ELF-1 (cell line): ENCODE data around the gene NPM1.

Source experiments
- DNase-seq: peaks from one replicate; pipeline ENCODE4 v3.0.0-alpha.2; 2016; ENCODE audit warnings: low read depth, low spot score

Gene NPM1

DNA sequence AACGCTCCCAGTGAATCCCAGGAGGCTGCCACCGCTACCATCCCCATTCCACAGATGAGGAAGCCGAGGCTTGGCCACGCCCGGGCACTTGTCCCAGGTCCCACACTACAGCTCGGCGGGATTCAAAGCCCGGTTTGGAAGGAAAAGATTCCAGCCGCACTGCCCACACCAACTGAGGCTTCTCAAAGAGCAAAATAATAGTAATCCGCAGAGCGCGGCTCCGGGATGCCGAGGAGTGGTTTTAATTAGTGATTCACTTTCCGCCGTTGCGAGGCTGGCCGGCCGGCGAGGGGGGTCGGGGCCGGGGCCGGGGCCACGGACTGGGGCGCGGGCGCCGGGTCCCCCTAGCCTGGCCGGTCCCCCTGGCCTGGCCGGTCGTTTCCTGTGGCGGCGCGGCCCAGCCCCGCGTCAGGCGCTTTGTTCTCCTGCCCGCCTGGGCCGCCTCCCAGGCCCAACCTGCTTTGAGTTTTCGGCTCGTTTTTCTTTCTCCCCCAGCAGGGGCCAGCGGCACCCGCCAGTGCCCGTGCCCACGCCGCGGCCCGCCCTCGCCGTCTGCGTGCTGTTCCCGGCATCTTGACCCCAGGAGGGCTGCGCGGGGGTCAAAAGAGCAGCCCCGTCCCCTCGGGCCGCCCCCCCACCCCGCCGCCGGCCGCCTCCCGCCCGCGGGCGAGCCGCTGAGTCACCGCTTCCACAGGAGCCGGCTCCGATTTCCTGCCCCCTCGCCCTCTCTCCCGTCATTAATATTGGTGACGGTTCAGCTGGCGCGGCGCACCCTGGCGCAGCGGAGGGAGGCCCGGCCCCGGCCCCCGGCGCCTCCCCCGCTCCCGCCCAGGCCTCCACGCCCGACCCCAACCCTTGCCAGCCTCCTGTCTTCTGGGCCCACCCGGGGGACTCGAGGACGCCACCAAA, 63.0 kb downstream of the NPM1 start:
- DNase-seq: peak; percentile 49

DNA sequence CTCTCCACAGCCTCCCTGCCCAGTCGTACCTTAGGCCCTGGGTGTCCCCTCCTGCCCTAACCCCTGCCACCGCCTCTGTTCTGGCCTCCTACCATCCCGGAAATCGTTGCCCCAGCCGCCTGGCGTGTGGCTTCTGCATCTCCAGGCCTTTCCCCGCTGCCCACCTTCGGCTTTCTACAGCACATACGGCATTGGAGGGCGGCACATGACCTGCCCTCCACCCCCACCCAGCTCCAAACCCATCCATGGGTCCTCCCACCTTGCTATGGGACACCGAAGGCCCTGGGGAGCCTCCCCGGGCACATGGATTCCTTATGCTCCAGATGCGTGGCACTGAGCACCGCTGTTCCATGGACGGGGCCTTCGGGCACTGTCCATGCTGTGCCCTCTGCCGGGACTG, 63.8 kb downstream of the NPM1 start:
- no peak for DNase-seq

DNA sequence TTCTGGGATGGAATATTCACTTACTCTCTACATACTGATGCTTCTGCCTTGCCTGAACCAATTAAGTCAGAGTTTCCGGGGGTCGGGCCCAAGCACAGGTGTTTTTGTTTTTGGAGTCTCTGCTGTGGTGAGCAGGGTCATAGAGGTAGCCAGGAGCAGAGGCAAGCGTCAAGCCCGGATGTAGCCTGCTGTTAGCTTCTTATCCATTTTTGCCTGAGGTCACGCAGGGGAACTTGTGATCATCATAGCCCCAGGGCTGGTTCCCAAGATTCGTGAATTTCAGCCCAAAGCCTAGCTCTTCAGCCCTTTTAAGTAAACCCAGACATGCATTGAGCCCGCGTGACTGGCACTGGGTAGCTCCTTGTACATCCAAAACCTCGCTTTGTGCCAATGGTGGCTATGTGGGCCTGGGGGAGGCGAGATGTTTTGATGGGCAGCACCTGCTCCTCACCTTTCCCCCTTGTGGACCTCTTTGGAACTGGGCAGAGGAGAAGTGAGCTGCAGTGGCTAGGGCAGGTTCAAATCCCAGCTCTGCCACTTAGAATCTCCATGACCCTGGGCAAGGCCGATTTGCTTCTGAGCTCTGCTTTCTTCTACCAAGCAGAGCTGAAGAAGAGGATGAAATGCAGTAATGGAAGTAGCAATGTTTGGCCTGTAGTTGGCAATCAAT, 65.5 kb downstream of the NPM1 start:
- peak; percentile 84 for DNase-seq

DNA sequence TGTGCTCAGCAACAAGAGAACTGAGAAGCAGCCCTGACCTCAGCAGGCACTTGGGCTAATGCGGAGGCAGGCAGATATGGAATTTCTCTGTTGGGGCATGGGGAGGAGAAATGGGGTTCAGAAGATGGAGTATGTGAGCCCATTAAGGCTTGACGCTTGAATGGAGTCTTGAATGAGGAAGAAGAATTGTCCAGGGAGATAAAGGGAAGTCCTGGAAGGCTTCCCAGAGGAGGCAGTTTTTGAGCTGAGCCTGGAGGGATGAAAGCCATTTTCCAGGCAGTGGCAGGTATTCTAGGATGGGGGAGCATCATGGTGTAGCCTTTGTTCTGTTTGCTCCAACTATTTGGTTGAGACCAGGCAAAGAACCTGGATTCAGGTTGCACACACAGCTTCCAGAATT, 66.3 kb downstream of the NPM1 start:
- no peak for DNase-seq

DNA sequence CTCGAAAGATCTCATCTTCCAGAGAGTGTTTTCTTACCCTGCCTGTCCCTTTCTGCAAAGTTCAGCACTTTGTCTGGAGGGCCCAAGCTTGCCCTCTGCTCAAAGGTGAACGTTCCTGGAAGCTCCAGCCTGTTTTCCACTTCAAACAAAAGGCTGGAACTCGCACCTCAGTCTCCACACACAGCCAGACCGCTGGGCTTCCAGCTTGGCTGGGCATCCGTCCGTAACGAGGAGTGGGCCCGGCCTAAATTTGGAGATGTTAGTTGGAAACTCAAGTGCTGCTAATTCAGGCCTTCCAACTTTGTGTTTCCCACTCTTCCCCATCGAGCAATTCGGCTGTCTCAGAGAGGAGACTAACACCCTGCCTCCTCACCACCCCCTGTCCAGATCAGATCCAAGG, 66.9 kb downstream of the NPM1 start:
- DNase-seq: peak; percentile 48

DNA sequence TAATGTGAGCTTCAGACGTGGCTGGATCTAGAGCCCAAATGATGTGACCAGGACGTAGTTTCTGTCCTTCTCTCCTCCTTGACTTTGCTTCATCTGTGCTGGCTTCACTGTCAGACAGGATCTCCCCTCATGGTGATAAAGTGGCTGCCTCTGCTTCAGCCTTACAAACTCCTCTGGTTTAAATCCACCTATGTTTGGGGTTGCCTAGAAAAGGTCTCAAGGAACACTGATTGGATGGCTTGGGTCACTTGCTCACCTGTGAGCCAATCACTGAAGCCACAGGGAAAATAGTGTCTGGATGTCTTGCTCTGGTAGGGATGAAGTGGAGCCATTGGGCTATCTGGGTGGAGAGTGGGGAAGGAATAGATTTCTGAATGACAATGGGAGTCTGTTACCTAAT, 67.9 kb downstream of the NPM1 start:
- DNase-seq: peak; percentile 39

DNA sequence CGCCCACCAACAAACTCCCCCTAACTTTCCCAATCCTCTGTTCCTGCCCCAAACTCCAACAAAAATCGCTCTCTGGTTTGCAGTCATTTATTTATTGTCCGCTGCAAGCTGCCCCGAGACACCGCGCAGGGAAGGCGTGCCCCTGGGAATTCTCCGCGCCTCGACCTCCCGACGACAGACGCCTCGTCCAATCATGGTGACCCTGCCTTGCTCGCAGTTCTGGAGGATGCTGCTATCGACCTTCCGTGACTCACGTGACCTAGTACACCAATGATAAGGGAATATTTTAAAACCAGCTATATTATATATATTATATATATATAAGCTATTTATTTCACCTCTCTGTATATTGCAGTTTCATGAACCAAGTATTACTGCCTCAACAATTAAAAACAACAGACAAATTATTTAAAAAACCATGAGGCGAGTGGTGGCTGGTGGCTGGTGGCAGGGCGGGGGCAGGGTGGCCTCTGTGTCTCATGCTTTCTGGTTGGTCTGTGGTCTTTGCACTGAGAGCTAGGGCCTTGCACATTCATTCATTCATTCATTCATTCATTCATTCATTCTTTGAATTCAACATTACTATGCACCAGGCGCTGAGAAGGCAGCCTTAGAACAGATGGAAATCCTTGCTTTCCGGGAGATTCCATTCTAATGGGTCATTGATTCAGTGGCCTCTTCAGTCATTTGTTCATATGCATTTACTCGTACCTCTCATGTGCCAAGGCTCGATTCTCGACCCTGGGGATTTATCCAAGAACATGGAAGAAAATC, 69.7 kb downstream of the NPM1 start:
- DNase-seq: no peak

DNA sequence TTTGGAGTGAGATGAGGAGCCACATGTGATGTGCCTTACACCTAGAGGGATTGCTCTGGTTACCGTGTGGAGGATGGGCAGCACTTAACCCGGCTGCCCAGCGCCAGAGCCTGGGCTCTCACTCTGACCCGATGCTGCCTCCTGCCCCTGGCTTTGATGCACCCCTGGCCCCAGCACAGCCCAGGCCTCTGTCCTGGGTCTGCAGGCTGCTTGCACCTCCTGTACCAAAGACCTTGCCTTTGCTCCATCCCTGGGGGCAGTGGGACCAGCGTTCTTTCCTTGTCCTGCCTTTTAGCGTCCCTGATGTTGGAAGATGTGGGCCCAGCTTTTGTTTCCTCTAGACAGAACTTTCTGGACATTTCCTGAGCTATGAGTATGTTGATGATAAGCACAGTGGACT, 72.2 kb downstream of the NPM1 start:
- no peak for DNase-seq
